Endodermal cell (in vitro differentiated cells): ENCODE measurements around the gene SOHLH1. TPM values are rescaled to one million over a fixed set of nuclear protein-coding genes. Genes with fewer than 3 reads are reported as not detected.

Source experiments
- DNase-seq: peaks from one replicate; pipeline ENCODE4 v3.0.0-alpha.2; 2017
- H3K27ac ChIP-seq: 2 replicates; pipeline ENCODE4 v1.5.1; 2013; ENCODE audit warnings: mild to moderate bottlenecking, low read depth, low read length, moderate library complexity
- H3K27me3 ChIP-seq: 2 replicates; pipeline ENCODE4 v1.6.1; 2013; ENCODE audit warnings: mild to moderate bottlenecking, low read length, moderate library complexity; ENCODE audit not compliant: insufficient read depth, control insufficient read depth, poor library complexity, severe bottlenecking
- H3K36me3 ChIP-seq: 2 replicates; pipeline ENCODE4 v1.7.0; 2013; ENCODE audit warnings: mild to moderate bottlenecking, low read length, moderate library complexity; ENCODE audit not compliant: control insufficient read depth, insufficient read depth
- H3K4me1 ChIP-seq: one replicate; pipeline ENCODE4 v1.7.0; 2013; ENCODE audit warnings: low read length; ENCODE audit not compliant: control insufficient read depth, insufficient read depth
- H3K4me3 ChIP-seq: 2 replicates; pipeline ENCODE4 v1.5.1; 2013; ENCODE audit warnings: mild to moderate bottlenecking, low read length, moderate library complexity
- H3K9ac ChIP-seq: 2 replicates; pipeline ENCODE4 v1.6.1; 2013; ENCODE audit warnings: mild to moderate bottlenecking, low read length, moderate library complexity; ENCODE audit not compliant: poor library complexity, severe bottlenecking; ENCODE audit errors: extremely low read depth
- H3K9me3 ChIP-seq: 2 replicates; pipeline ENCODE4 v1.6.1; 2013; ENCODE audit warnings: mild to moderate bottlenecking, low read length, moderate library complexity; ENCODE audit not compliant: control insufficient read depth
- H3K27ac Mint-ChIP-seq: 2 replicates; pipeline ENCODE4 v1.8.0; 2020; ENCODE audit warnings: mixed read lengths
- H3K27me3 Mint-ChIP-seq: 2 replicates; pipeline ENCODE4 v1.8.0; 2021; ENCODE audit warnings: mild to moderate bottlenecking, mixed read lengths; ENCODE audit not compliant: insufficient read depth
- H3K36me3 Mint-ChIP-seq: 2 replicates; pipeline ENCODE4 v1.8.0; 2020; ENCODE audit warnings: low read depth, mixed read lengths
- H3K4me1 Mint-ChIP-seq: 2 replicates; pipeline ENCODE4 v1.8.0; 2020; ENCODE audit warnings: mixed read lengths
- H3K4me3 Mint-ChIP-seq: 2 replicates; pipeline ENCODE4 v1.8.0; 2020; ENCODE audit warnings: mild to moderate bottlenecking, moderate library complexity, mixed read lengths
- H3K9me3 Mint-ChIP-seq: 2 replicates; pipeline ENCODE4 v1.8.0; 2020; ENCODE audit warnings: mild to moderate bottlenecking, mixed read lengths
- CTCF ChIP-seq: fragments of 200-600 bp; sonication (generic); conservative IDR thresholded peaks from 2 replicates; pipeline ENCODE4 v1.5.0; 2021; ENCODE audit warnings: antibody characterized with exemption, mild to moderate bottlenecking
- WGBS, 2 experiments: methylation state at CpG; one replicate each; pipeline versions ENCODE4 v1.1.5 to v1.1.7; 2013; ENCODE audit warnings: missing lambda C conversion rate in 2 of 2, mixed read lengths in 1 of 2; ENCODE audit not compliant: insufficient coverage in 1 of 2, insufficient read length in 1 of 2; 5-methylcytosine and 5-hydroxymethylcytosine counted together
- long read RNA-seq, 4 experiments: library from polyadenylated mRNA in 2 of 4; library from RNA in 1 of 4; library from capped mRNA in 1 of 4; stranded (forward) in 3 of 4; unstranded in 1 of 4; transcript quantifications; one replicate each; pipeline ENCODE4 v2.0.0, GENCODE V29; 2020 to 2021; ENCODE audit warnings: inconsistent platforms in 1 of 4
- polyA plus RNA-seq, 2 experiments: library from polyadenylated mRNA; stranded (reverse); fragments of 50-300 nt; gene quantifications; one replicate each; pipeline ENCODE4 v1.2.3, GENCODE V29; 2013
- total RNA-seq, 2 donors: library from RNA; stranded (reverse); fragmentation: NEBNext Ultra II Directional in 1 of 2; extraction: Animal tissue kit (Norgen Biotek cat#: 25700) in 1 of 2; gene quantifications; 2 replicates in 1 of 2; 3 replicates in 1 of 2; pipeline ENCODE4 v1.2.1, GENCODE V29; 2021

SOHLH1 gene
- total RNA-seq: not detected
- polyA plus RNA-seq (2013, experiment 1 of 2): not detected
- not detected for polyA plus RNA-seq (2013, experiment 2 of 2)
- long read RNA-seq, experiment 1: 0 reads
- long read RNA-seq, experiment 2: 0 reads
- long read RNA-seq, experiment 3: 0 reads
- long read RNA-seq, experiment 4: 0 reads

GRCh38 chr9:135699440-135699839 is at the start of gene SOHLH1:
Gene SOHLH1, minus strand, starts transcription at chr9:135699481. Its CDS starts 14 bp downstream, at chr9:135699467.
- H3K4me1 Mint-ChIP-seq: no peaks in the 10 kb centered on the region
- H3K4me1 ChIP-seq: no peaks in the 10 kb centered on the region
- WGBS, 2 experiments: 94% methylated on average over 5 to 30 of the region's 30 CpGs
- H3K36me3 ChIP-seq: no peaks in the 10 kb centered on the region
- peaks cover 10% of the 10 kb centered on the region for H3K27me3 Mint-ChIP-seq
- no peak within 1 kb of the TSS for H3K27ac Mint-ChIP-seq
- H3K27me3 ChIP-seq: peaks cover 14% of the 10 kb centered on the region
- DNase-seq: no peak
- no peak within 1 kb of the TSS for H3K4me3 ChIP-seq
- no peak within 1 kb of the TSS for H3K9ac ChIP-seq
- H3K9me3 Mint-ChIP-seq: no peaks in the 10 kb centered on the region
- no peak within 1 kb of the TSS for H3K27ac ChIP-seq
- H3K36me3 Mint-ChIP-seq: no peaks in the 10 kb centered on the region
- TF ChIP-seq CTCF: no peak
- H3K9me3 ChIP-seq: no peaks in the 10 kb centered on the region
- no peak within 1 kb of the TSS for H3K4me3 Mint-ChIP-seq

- Histone ChIP-seq H3K9me3 (no peaks in the 10 kb centered on the region), H3K27ac (no peak overlapping the region), H3K9ac (no peak overlapping the region), H3K4me1 (no peaks in the 10 kb centered on the region), H3K36me3 (no peaks in the 10 kb centered on the region), H3K27me3 (no peaks in the 10 kb centered on the region), H3K4me3 (no peak overlapping the region)
- no peak for TF ChIP-seq CTCF
- Mint-ChIP-seq H3K4me3 (no peak overlapping the region), H3K27me3 (no peaks in the 10 kb centered on the region), H3K36me3 (no peaks in the 10 kb centered on the region), H3K4me1 (no peaks in the 10 kb centered on the region), H3K27ac (no peak overlapping the region), H3K9me3 (no peaks in the 10 kb centered on the region)
- 84 to 88% methylated on average over 15 to 16 of the region's 16 CpGs for WGBS, 2 experiments
- no peak for DNase-seq
Measured at GRCh38 chr9:135748676-135749075, 49.4 kb upstream of the SOHLH1 start.

GRCh38 chr9:135747311-135747710 is 48.0 kb upstream of the SOHLH1 start:
- no peak overlapping the region for H3K27ac Mint-ChIP-seq
- 86 to 91% methylated on average over 6 to 13 of the region's 13 CpGs for WGBS, 2 experiments
- DNase-seq: no peak

More at GRCh38 chr9:135747311-135747710, 48.0 kb upstream of the SOHLH1 start:
- TF ChIP-seq CTCF: no peak
- no peaks in the 10 kb centered on the region for H3K36me3 Mint-ChIP-seq
- H3K9ac ChIP-seq: no peak overlapping the region
- no peaks in the 10 kb centered on the region for H3K27me3 ChIP-seq
- no peaks in the 10 kb centered on the region for H3K27me3 Mint-ChIP-seq
- no peaks in the 10 kb centered on the region for H3K9me3 Mint-ChIP-seq
- H3K27ac ChIP-seq: no peak overlapping the region
- no peaks in the 10 kb centered on the region for H3K4me1 Mint-ChIP-seq
- H3K4me3 ChIP-seq: no peak overlapping the region
- no peaks in the 10 kb centered on the region for H3K9me3 ChIP-seq
- H3K36me3 ChIP-seq: no peaks in the 10 kb centered on the region
- H3K4me3 Mint-ChIP-seq: no peak overlapping the region
- no peaks in the 10 kb centered on the region for H3K4me1 ChIP-seq
